Measurements from ENCODE around the gene MEIS2.

GRCh38 chr15:36982430-36982829 is 117.9 kb downstream of the MEIS2 start:
- TF ChIP-seq CTCF (IDR thresholded peaks at IDR 0.05) (no peak), POLR2A (IDR thresholded peaks at IDR 0.05) (no peak), POLR2AphosphoS5 (IDR thresholded peaks at IDR 0.05) (no peak)

Data from stomach (tissue), 4 donors.